HFFc6 (cell line): Measurements from ENCODE around the gene CD69. TPM values are rescaled to one million over a fixed set of nuclear protein-coding genes. Genes with fewer than 3 reads are reported as not detected.

ENCODE experiments used
- DNase-seq: peaks from one replicate; pipeline ENCODE4 v3.0.0-alpha.2; 2018
- H3K27ac Mint-ChIP-seq: 2 replicates; pipeline ENCODE4 v1.8.0; 2020; ENCODE audit warnings: mild to moderate bottlenecking, mixed read lengths
- H3K27me3 Mint-ChIP-seq: 2 replicates; pipeline ENCODE4 v1.8.0; 2021; ENCODE audit warnings: mild to moderate bottlenecking, moderate library complexity, mixed read lengths; ENCODE audit not compliant: insufficient read depth
- H3K36me3 Mint-ChIP-seq: 2 replicates; pipeline ENCODE4 v1.8.0; 2021; ENCODE audit warnings: low read depth, mixed read lengths
- H3K4me1 Mint-ChIP-seq: 2 replicates; pipeline ENCODE4 v1.8.0; 2020; ENCODE audit warnings: low read depth, mixed read lengths
- H3K4me3 Mint-ChIP-seq: 2 replicates; pipeline ENCODE4 v1.8.0; 2020; ENCODE audit warnings: mild to moderate bottlenecking, moderate library complexity, mixed read lengths
- H3K9me3 Mint-ChIP-seq: 2 replicates; pipeline ENCODE4 v1.8.0; 2020; ENCODE audit warnings: mild to moderate bottlenecking, mixed read lengths
- long read RNA-seq: library from polyadenylated mRNA; unstranded; transcript quantifications from one replicate; pipeline ENCODE4 v2.0.0, GENCODE V29; 2019
- total RNA-seq, 6 experiments: library from RNA; stranded (reverse); fragmentation: NEBNext Ultra II Directional; extraction: Animal tissue kit (Norgen Biotek cat#: 25700); gene quantifications; 2 replicates in 1 of 6; 3 replicates in 5 of 6; pipeline ENCODE4 v1.2.3, GENCODE V29; 2021
- TF ChIP-seq, protein P1 (sequence below): fragments of 200-600 bp; sonication (generic); IDR thresholded peaks from 2 replicates; pipeline ENCODE4 v1.5.0; 2021; ENCODE audit warnings: antibody characterized with exemption, mild to moderate bottlenecking

CD69 gene
- total RNA-seq = not detected
- long read RNA-seq = 0 reads

DNA sequence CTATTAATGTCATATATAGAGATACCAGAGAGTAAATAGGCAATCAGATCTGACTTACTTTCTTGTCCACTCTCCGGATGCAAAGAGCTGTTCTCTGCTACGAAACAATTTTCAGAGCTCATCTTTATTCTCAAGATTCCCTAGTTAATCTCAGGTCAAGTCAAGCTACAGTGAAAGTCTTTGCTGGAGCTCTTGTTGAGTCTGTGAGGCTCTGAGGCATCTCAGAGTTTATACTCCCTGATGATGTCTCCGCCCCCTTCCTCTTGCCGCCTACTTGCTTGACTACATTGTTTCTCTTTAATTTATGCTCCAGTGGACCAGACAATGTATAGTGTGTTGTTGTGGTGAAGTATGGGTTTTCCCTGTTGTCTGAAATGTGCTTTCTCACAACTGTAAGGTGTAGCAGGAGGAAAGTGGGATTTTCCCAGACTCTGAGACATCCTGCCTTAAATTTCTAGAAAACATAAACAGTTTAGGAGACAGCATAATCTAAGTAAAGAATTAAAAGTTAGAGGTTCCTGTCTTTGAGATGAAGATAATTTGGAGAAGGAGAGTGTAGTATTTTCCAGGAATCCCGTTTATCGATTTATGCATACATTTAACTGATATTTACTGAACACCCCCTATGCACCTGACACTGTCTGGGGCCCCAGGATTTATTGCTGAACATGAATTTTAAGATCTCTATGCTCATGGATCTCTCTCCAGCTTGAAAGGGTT is at the start of gene CD69:
Gene CD69, minus strand, starts transcription at position 203 of the 720 bp plus-strand sequence. Its CDS starts 81 bp downstream, at position 122.
- TF ChIP-seq, protein P1, sequence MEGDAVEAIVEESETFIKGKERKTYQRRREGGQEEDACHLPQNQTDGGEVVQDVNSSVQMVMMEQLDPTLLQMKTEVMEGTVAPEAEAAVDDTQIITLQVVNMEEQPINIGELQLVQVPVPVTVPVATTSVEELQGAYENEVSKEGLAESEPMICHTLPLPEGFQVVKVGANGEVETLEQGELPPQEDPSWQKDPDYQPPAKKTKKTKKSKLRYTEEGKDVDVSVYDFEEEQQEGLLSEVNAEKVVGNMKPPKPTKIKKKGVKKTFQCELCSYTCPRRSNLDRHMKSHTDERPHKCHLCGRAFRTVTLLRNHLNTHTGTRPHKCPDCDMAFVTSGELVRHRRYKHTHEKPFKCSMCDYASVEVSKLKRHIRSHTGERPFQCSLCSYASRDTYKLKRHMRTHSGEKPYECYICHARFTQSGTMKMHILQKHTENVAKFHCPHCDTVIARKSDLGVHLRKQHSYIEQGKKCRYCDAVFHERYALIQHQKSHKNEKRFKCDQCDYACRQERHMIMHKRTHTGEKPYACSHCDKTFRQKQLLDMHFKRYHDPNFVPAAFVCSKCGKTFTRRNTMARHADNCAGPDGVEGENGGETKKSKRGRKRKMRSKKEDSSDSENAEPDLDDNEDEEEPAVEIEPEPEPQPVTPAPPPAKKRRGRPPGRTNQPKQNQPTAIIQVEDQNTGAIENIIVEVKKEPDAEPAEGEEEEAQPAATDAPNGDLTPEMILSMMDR = no peak

DNA sequence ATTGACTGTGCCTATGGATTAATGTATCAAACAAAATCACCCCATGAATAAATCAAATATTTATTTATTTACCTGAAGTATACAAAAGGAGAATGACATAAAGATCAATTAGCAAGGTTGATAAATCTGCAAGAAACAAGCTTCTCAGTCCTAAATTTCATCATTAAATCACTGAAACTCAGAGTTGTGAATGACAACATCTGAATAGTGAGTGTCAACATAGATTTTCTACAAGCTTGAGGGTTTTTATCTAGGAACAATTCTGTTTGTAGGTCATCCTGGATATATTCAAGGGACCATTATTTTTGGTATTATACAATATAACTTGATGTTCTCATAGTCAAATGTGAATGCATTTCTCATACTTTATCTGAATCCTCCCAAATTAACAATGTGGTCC is 49.2 kb upstream of the CD69 start:
- TF ChIP-seq, protein P1 = no peak
- no peak overlapping the region for H3K27ac Mint-ChIP-seq
- peaks cover 5% of the 10 kb centered on the region; the same call in 1 of the 2 replicates for H3K27me3 Mint-ChIP-seq
- DNase-seq = no peak
- H3K4me1 Mint-ChIP-seq = no peaks in the 10 kb centered on the region
- no peaks in the 10 kb centered on the region for H3K9me3 Mint-ChIP-seq
- no peaks in the 10 kb centered on the region for H3K36me3 Mint-ChIP-seq
- no peak overlapping the region for H3K4me3 Mint-ChIP-seq

More for the DNA sequence above, at the start of gene CD69:
- no peak for DNase-seq
- no peaks in the 10 kb centered on the region for H3K36me3 Mint-ChIP-seq
- H3K27me3 Mint-ChIP-seq = peaks cover 7% of the 10 kb centered on the region; the same call in 1 of the 2 replicates
- H3K9me3 Mint-ChIP-seq = no peaks in the 10 kb centered on the region
- H3K4me1 Mint-ChIP-seq = peaks cover 5% of the 10 kb centered on the region; the same call in 1 of the 2 replicates
- no peak within 1 kb of the TSS for H3K4me3 Mint-ChIP-seq
- no peak within 1 kb of the TSS for H3K27ac Mint-ChIP-seq

GRCh38 chr12:9809338-9809737 is 48.6 kb upstream of the CD69 start:
- Mint-ChIP-seq H3K27ac (no peak overlapping the region), H3K9me3 (no peaks in the 10 kb centered on the region), H3K4me1 (no peaks in the 10 kb centered on the region), H3K4me3 (no peak overlapping the region), H3K27me3 (peaks cover 5% of the 10 kb centered on the region; the same call in 1 of the 2 replicates), H3K36me3 (no peaks in the 10 kb centered on the region)
- TF ChIP-seq, protein P1 = no peak
- DNase-seq = no peak

DNA sequence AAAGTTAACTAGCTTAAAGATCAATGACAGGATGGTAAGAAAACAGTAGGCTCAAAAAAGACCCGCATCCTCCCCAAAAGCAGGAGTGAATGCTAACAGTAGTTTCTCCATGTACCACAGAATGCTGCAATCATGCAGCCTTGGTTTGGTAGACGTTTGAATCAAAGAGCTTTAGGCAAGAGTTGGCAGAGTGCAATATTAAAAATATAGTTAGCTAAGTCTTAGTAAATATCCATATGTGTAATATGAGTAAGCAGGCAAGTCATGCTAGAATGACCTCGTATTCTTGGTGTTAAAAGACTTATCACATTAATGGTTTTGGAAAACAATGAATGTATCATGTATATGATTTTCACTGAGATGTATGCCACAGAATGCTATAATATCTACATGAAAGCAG is 47.8 kb upstream of the CD69 start:
- no peaks in the 10 kb centered on the region for H3K36me3 Mint-ChIP-seq
- TF ChIP-seq, protein P1 = no peak
- H3K9me3 Mint-ChIP-seq = no peaks in the 10 kb centered on the region
- no peak for DNase-seq
- H3K27me3 Mint-ChIP-seq = peaks cover 7% of the 10 kb centered on the region; the same call in 1 of the 2 replicates
- no peak overlapping the region for H3K4me3 Mint-ChIP-seq
- H3K4me1 Mint-ChIP-seq = no peaks in the 10 kb centered on the region
- H3K27ac Mint-ChIP-seq = no peak overlapping the region

GRCh38 chr12:9806714-9807113 is 46.0 kb upstream of the CD69 start:
- TF ChIP-seq, protein P1 = no peak
- Mint-ChIP-seq H3K9me3 (no peaks in the 10 kb centered on the region), H3K4me1 (no peaks in the 10 kb centered on the region), H3K27me3 (peaks cover 7% of the 10 kb centered on the region; the same call in 1 of the 2 replicates), H3K27ac (no peak overlapping the region), H3K36me3 (no peaks in the 10 kb centered on the region), H3K4me3 (no peak overlapping the region)
- DNase-seq = no peak
